K562 (cell line): ENCODE results near the gene GMEB1. TPM values are rescaled to one million over a fixed set of nuclear protein-coding genes. Genes with fewer than 3 reads are reported as not detected.
A peak's percentile ranks its signal among the peaks of the same experiment; 100 is the strongest.

Experiments
- ESRRA ChIP-seq: fragments of 450-650 bp; IDR thresholded peaks from 2 replicates; pipeline ENCODE4 v1.6.1; 2014; ENCODE audit warnings: low read depth, mild to moderate bottlenecking, moderate library complexity, borderline replicate concordance
- FOS ChIP-seq: IDR thresholded peaks from 3 replicates; pipeline ENCODE4 v1.6.1; 2011; ENCODE audit not compliant: insufficient read length; ENCODE audit errors: extremely low read depth
- GABPB2 ChIP-seq: fragments of 250-450 bp; sonication (Bioruptor Pico); conservative IDR thresholded peaks from 2 replicates; pipeline ENCODE4 v1.5.1; 2021; ENCODE audit warnings: mild to moderate bottlenecking
- KLF16 ChIP-seq: IDR thresholded peaks from 2 replicates; pipeline ENCODE4 v1.6.1; 2016; ENCODE audit warnings: antibody characterized with exemption
- MAFF ChIP-seq: IDR thresholded peaks from 2 replicates; pipeline ENCODE4 v1.6.1; 2012; ENCODE audit warnings: low read length, improper control_type of control experiment
- PTTG1 ChIP-seq: fragments of 450-650 bp; IDR thresholded peaks from 2 replicates; pipeline ENCODE4 v1.6.1; 2016; ENCODE audit warnings: low read depth, mild to moderate bottlenecking, missing genetic modification characterization, missing compliant biosample characterization
- RBM22 ChIP-seq: fragments of 200-400 bp; formaldehyde crosslinking; IDR thresholded peaks from 2 replicates; pipeline ENCODE4 v1.6.1; 2018; ENCODE audit warnings: low read length, low read depth; ENCODE audit not compliant: poor library complexity, severe bottlenecking
- RCOR1 ChIP-seq, 2 experiments: IDR thresholded peaks; 2 replicates each; pipeline ENCODE4 v1.6.1; 2012; ENCODE audit warnings: low read depth in 2 of 2, low read length in 2 of 2, borderline replicate concordance in 1 of 2, improper control_type of control experiment in 1 of 2
- SIN3B ChIP-seq: fragments of 450-650 bp; IDR thresholded peaks from 2 replicates; pipeline ENCODE4 v1.6.1; 2017; ENCODE audit warnings: low read depth, mild to moderate bottlenecking, moderate library complexity
- SLC30A9 ChIP-seq: fragments of 250-450 bp; sonication (Bioruptor Pico); IDR thresholded peaks from 2 replicates; pipeline ENCODE4 v1.8.0; 2022; ENCODE audit warnings: mild to moderate bottlenecking, moderate library complexity
- ZNF507 ChIP-seq: conservative IDR thresholded peaks from 2 replicates; pipeline ENCODE4 v1.6.1; 2017; ENCODE audit warnings: missing genetic modification characterization, missing compliant biosample characterization
- ZNF830 ChIP-seq: fragments of 250-450 bp; sonication (Bioruptor Pico); IDR thresholded peaks from 2 replicates; pipeline ENCODE4 v1.5.0; 2021; ENCODE audit warnings: mild to moderate bottlenecking
- polyA plus RNA-seq, 8 experiments: library from polyadenylated mRNA; depleted of rRNA in 4 of 8; stranded (reverse) in 5 of 8; unstranded in 3 of 8; fragments of >200 nt; fragmentation: Nextera tagmentation in 2 of 8; fragmentation: Illumina TruSeq in 1 of 8; extraction: Ambion mirVana in 2 of 8; extraction: Trizol in 1 of 8; gene quantifications; 2 replicates each; pipeline versions ENCODE4 v1.2.1 to v1.2.3, GENCODE V29; 2011 to 2014; ENCODE audit warnings: inconsistent platforms in 1 of 8, missing spikeins in 1 of 8
- total RNA-seq, 7 experiments: library from RNA; depleted of rRNA in 6 of 7; stranded (reverse); fragments of >200 nt in 6 of 7; fragmentation: Illumina TruSeq in 2 of 7; extraction: Trizol in 2 of 7; gene quantifications; 2 replicates each; pipeline versions ENCODE4 v1.2.1 to v1.2.3, GENCODE V29; 2011 to 2021; ENCODE audit warnings: low replicate concordance in 1 of 7
- TF ChIP-seq, protein P1 (sequence below), 2 experiments: fragments of 450-650 bp; formaldehyde crosslinking in 1 of 2; IDR thresholded peaks; 2 replicates each; pipeline versions ENCODE4 v1.4.0 to v1.6.1; 2014 to 2020; ENCODE audit warnings: mild to moderate bottlenecking in 2 of 2, borderline replicate concordance in 1 of 2, low read depth in 1 of 2
- TF ChIP-seq, protein P2 (sequence below): fragments of 450-650 bp; IDR thresholded peaks from 2 replicates; pipeline ENCODE4 v1.6.1; 2014; ENCODE audit warnings: low read depth, mild to moderate bottlenecking, moderate library complexity, borderline replicate concordance

Gene GMEB1
- total and polyA plus RNA-seq, 9 of the 15 experiments (the other 6 are each of a cell fraction or from before 2014, with no cell fraction given), result 6.6 to 17.5 (median 8.5) TPM

DNA sequence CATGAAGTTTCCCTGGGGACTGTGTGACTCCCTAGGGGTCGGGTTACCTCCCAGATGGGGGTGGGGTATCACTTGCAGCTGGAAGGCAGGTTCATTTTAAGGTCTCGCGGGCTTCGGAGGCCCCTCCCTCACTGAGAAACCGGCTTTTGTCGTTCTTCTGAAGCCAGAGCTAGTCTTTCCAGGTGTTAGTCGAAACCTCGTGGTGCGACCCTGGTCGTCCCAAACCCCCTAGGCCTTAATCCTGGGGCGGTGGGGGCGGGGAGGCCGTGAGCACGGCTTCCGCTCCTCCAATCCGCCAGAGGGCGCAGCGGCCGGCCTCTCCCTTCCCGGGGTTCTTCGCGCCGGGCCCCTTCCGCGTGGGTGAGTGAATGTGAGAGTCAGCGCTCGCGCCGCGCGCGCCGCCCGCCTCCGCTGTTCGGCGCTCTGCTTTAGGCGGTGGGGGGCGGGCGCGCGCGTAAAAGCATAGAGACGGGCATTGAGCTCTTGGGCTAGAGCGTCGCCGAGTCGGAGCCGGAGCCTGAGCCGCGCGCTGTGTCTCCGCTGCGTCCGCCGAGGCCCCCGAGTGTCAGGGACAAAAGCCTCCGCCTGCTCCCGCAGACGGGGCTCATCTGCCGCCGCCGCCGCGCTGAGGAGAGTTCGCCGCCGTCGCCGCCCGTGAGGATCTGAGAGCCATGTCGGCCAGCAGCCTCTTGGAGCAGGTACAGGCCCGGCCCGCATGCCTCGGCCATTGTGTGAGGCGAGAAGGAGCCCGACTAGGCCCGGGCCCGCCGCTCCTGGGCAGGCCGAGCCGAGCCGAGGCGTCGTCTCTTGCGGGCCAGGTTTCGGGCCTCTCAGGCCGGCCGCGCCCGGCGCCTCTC, 68.1 kb downstream of the GMEB1 start, which contains the start of gene YTHDF2 (continued):
- TF ChIP-seq, protein P1, sequence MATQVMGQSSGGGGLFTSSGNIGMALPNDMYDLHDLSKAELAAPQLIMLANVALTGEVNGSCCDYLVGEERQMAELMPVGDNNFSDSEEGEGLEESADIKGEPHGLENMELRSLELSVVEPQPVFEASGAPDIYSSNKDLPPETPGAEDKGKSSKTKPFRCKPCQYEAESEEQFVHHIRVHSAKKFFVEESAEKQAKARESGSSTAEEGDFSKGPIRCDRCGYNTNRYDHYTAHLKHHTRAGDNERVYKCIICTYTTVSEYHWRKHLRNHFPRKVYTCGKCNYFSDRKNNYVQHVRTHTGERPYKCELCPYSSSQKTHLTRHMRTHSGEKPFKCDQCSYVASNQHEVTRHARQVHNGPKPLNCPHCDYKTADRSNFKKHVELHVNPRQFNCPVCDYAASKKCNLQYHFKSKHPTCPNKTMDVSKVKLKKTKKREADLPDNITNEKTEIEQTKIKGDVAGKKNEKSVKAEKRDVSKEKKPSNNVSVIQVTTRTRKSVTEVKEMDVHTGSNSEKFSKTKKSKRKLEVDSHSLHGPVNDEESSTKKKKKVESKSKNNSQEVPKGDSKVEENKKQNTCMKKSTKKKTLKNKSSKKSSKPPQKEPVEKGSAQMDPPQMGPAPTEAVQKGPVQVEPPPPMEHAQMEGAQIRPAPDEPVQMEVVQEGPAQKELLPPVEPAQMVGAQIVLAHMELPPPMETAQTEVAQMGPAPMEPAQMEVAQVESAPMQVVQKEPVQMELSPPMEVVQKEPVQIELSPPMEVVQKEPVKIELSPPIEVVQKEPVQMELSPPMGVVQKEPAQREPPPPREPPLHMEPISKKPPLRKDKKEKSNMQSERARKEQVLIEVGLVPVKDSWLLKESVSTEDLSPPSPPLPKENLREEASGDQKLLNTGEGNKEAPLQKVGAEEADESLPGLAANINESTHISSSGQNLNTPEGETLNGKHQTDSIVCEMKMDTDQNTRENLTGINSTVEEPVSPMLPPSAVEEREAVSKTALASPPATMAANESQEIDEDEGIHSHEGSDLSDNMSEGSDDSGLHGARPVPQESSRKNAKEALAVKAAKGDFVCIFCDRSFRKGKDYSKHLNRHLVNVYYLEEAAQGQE (IDR thresholded peaks at IDR 0.05; ENCODE audit: borderline replicate concordance), result peak; percentile 60
- TF ChIP-seq, protein P1 (CRISPR knock-in tag; IDR thresholded peaks at IDR 0.05; ENCODE audit: low read depth), result no peak; the same call in 1 of the 2 replicates
- TF ChIP-seq SIN3B, result peak; percentile 57; the same call in 1 of the 2 replicates
- peak; percentile 34 for TF ChIP-seq KLF16
- TF ChIP-seq ZNF830 (CRISPR knock-in tag), result no peak
- TF ChIP-seq SLC30A9, result no peak
- no peak for TF ChIP-seq MAFF
- peak; percentile 86 for TF ChIP-seq ESRRA
- no peak for TF ChIP-seq ZNF507 (tag)
- TF ChIP-seq FOS, result no peak
- peak in 1 of 2 experiments; percentile 44; a peak in 1 of 4 replicates for TF ChIP-seq RCOR1 (IDR thresholded peaks at IDR 0.05; ENCODE audit: borderline replicate concordance in 1 of 2, low read depth in 2 of 2, low read length in 2 of 2)
- peak; percentile 86 for TF ChIP-seq RBM22
- no peak for TF ChIP-seq PTTG1
- TF ChIP-seq GABPB2, result no peak
- TF ChIP-seq, protein P2, sequence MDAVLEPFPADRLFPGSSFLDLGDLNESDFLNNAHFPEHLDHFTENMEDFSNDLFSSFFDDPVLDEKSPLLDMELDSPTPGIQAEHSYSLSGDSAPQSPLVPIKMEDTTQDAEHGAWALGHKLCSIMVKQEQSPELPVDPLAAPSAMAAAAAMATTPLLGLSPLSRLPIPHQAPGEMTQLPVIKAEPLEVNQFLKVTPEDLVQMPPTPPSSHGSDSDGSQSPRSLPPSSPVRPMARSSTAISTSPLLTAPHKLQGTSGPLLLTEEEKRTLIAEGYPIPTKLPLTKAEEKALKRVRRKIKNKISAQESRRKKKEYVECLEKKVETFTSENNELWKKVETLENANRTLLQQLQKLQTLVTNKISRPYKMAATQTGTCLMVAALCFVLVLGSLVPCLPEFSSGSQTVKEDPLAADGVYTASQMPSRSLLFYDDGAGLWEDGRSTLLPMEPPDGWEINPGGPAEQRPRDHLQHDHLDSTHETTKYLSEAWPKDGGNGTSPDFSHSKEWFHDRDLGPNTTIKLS, result peak; percentile 92
